ENCODE measurements around the gene GSS. TPM values are rescaled to one million over a fixed set of nuclear protein-coding genes. Genes with fewer than 3 reads are reported as not detected.
"Not testable (repeated sequence)": the region's sequence is repeated elsewhere in the genome, so short reads cannot be mapped to it uniquely, and the experiment has no call there.

Gene GSS
- total RNA-seq, 1 donor from 2014 or later: 18.3 TPM

GRCh38 chr20:34881689-34882088 lies 73.9 kb downstream of the GSS start:
- Histone ChIP-seq H3K27ac (ENCODE audit: low read depth, low read length) (no peak overlapping the region), H3K27me3 (ENCODE audit: control insufficient read depth in 3 of 3, insufficient read depth in 3 of 3, low read length in 3 of 3) (no peaks in the 10 kb centered on the region), H3K9ac (ENCODE audit: low read depth in 1 of 3, low read length in 3 of 3) (no peak overlapping the region), H3K36me3 (ENCODE audit: control insufficient read depth in 3 of 3, insufficient read depth in 3 of 3, low read length in 3 of 3) (peaks cover 9 to 24% (median 19%) of the 10 kb centered on the region in 3 donors), H3K4me3 (ENCODE audit: low read length in 3 of 3) (no peak overlapping the region), H3K9me3 (ENCODE audit: control insufficient read depth in 3 of 3, low read length in 3 of 3) (no peaks in the 10 kb centered on the region), H3K4me1 (ENCODE audit: control insufficient read depth in 3 of 3, insufficient read depth in 3 of 3, low read length in 3 of 3) (peaks cover 13 to 22% (median 22%) of the 10 kb centered on the region in 3 donors)

DNA sequence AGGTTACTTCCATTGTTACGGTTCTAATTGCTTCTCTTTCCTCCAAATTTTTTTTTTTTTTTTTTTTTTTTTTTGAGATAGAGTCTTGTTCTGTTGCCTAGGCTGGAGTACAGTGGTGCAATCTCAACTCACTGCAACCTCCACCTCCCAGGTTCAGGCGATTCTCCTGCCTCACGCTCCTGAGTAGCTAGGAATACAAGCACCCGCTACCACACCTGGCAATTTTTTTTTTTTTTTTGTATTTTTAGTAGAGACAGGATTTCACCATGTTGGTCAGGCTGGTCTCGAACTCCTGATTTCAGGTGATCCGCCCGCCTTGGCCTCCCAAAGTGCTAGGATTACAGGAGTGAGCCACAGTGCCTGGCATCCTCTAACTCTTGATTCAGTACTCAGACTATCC lies 74.6 kb downstream of the GSS start:
- H3K9me3 ChIP-seq (ENCODE audit: control insufficient read depth in 3 of 3, low read length in 3 of 3); H3K27me3 ChIP-seq (ENCODE audit: control insufficient read depth in 3 of 3, insufficient read depth in 3 of 3, low read length in 3 of 3); H3K4me3 ChIP-seq (ENCODE audit: low read length in 3 of 3); H3K9ac ChIP-seq (ENCODE audit: low read depth in 1 of 3, low read length in 3 of 3); H3K27ac ChIP-seq (ENCODE audit: low read depth, low read length): not testable (repeated sequence)
- H3K36me3 ChIP-seq (ENCODE audit: control insufficient read depth in 3 of 3, insufficient read depth in 3 of 3, low read length in 3 of 3): peaks cover 9 to 24% (median 19%) of the 10 kb centered on the region in 3 donors
- peaks cover 14 to 23% (median 22%) of the 10 kb centered on the region in 3 donors for H3K4me1 ChIP-seq (ENCODE audit: control insufficient read depth in 3 of 3, insufficient read depth in 3 of 3, low read length in 3 of 3)

GRCh38 chr20:34880215-34880850 lies 75.3 kb downstream of the GSS start:
- Histone ChIP-seq H3K27ac (ENCODE audit: low read depth, low read length) (no peak overlapping the region), H3K27me3 (ENCODE audit: control insufficient read depth in 3 of 3, insufficient read depth in 3 of 3, low read length in 3 of 3) (no peaks in the 10 kb centered on the region), H3K9me3 (ENCODE audit: control insufficient read depth in 3 of 3, low read length in 3 of 3) (no peaks in the 10 kb centered on the region), H3K9ac (ENCODE audit: low read depth in 1 of 3, low read length in 3 of 3) (no peak overlapping the region), H3K36me3 (ENCODE audit: control insufficient read depth in 3 of 3, insufficient read depth in 3 of 3, low read length in 3 of 3) (peaks cover 6 to 22% (median 19%) of the 10 kb centered on the region in 3 donors), H3K4me3 (ENCODE audit: low read length in 3 of 3) (no peak overlapping the region), H3K4me1 (ENCODE audit: control insufficient read depth in 3 of 3, insufficient read depth in 3 of 3, low read length in 3 of 3) (peaks cover 19 to 30% (median 27%) of the 10 kb centered on the region in 3 donors)

Small RNA genes lying within 50 kb of the gene (small RNA-seq; reads per million reads assigned to genes)
- 29.4 reads per million, percentile 94 among the genes with 10 or more reads in this experiment for gene MIR499A

Other genes starting within 250 kb of the GSS start
- 14.6 TPM for gene NCOA6, start 130.2 kb downstream of the GSS start, total RNA-seq
- 2.6 TPM for gene GGT7, start 83.0 kb downstream of the GSS start, total RNA-seq
- gene ACSS2, start 79.2 kb downstream of the GSS start, total RNA-seq: 71.0 TPM
- 19.3 TPM for gene MYH7B, start 62 bp upstream of the GSS start, total RNA-seq
- gene TRPC4AP, start 137.0 kb upstream of the GSS start, total RNA-seq: 49.6 TPM
- gene EDEM2, start 191.5 kb upstream of the GSS start, total RNA-seq: 7.8 TPM
- gene PROCR, start 216.3 kb upstream of the GSS start, total RNA-seq: 50.6 TPM